ENCODE data around the gene STXBP6.

DNA sequence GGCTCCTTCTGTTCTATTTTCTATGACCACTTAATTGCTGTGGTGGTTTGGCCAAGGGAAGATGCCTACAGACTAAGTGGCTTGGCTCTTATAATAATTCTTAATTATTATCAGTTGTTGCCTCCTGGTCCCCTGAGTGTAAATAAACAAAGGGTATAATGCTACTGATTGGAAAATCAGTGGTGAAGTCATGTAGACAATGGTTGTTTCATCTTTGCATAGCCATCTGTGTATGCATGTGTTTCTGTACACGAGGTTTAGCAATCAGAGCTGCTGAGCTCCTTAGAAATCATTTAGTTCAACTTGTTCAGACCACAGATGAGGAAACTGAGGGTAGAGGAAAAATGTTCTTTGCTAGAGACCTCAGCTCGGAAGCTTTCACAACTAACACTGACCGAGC lies 152.2 kb downstream of the STXBP6 start:
- TF ChIP-seq, protein P1, sequence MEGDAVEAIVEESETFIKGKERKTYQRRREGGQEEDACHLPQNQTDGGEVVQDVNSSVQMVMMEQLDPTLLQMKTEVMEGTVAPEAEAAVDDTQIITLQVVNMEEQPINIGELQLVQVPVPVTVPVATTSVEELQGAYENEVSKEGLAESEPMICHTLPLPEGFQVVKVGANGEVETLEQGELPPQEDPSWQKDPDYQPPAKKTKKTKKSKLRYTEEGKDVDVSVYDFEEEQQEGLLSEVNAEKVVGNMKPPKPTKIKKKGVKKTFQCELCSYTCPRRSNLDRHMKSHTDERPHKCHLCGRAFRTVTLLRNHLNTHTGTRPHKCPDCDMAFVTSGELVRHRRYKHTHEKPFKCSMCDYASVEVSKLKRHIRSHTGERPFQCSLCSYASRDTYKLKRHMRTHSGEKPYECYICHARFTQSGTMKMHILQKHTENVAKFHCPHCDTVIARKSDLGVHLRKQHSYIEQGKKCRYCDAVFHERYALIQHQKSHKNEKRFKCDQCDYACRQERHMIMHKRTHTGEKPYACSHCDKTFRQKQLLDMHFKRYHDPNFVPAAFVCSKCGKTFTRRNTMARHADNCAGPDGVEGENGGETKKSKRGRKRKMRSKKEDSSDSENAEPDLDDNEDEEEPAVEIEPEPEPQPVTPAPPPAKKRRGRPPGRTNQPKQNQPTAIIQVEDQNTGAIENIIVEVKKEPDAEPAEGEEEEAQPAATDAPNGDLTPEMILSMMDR (IDR thresholded peaks at IDR 0.05): no peak
- no peak for TF ChIP-seq POLR2A (IDR thresholded peaks at IDR 0.05)
